Muscle layer of duodenum (tissue), 2 donors: ENCODE measurements around the gene NKX2-8.
"Not testable (repeated sequence)": the region's sequence is repeated elsewhere in the genome, so short reads cannot be mapped to it uniquely, and the experiment has no call there.

Source experiments
- H3K27ac ChIP-seq: one replicate; pipeline ENCODE4 v1.7.0; 2013; ENCODE audit warnings: mild to moderate bottlenecking, low read length
- H3K27me3 ChIP-seq: one replicate; pipeline ENCODE4 v1.7.0; 2013; ENCODE audit warnings: low read depth, mild to moderate bottlenecking, control low read depth, low read length
- H3K36me3 ChIP-seq, 2 donors: one replicate each; pipeline ENCODE4 v1.7.0; 2013; ENCODE audit warnings: low read length in 2 of 2, control low read depth in 1 of 2, mild to moderate bottlenecking in 1 of 2; ENCODE audit not compliant: insufficient read depth in 2 of 2, control insufficient read depth in 1 of 2
- H3K4me1 ChIP-seq, 2 donors: one replicate each; pipeline ENCODE4 v1.7.0; 2013; ENCODE audit warnings: low read length in 2 of 2, mild to moderate bottlenecking in 2 of 2, control low read depth in 1 of 2, moderate library complexity in 1 of 2; ENCODE audit not compliant: insufficient read depth in 2 of 2, control insufficient read depth in 1 of 2
- H3K4me3 ChIP-seq, 2 donors: one replicate each; pipeline ENCODE4 v1.7.0; 2013; ENCODE audit warnings: low read length in 2 of 2, low read depth in 1 of 2, mild to moderate bottlenecking in 1 of 2
- H3K9me3 ChIP-seq, 2 donors: one replicate each; pipeline ENCODE4 v1.7.0; 2013; ENCODE audit warnings: low read length in 2 of 2, control low read depth in 1 of 2, mild to moderate bottlenecking in 1 of 2; ENCODE audit not compliant: control insufficient read depth in 1 of 2
- donor health status: healthy.

Gene NKX2-8

GRCh38 chr14:36579573-36580140 lies 2.8 kb downstream of the NKX2-8 start:
- Histone ChIP-seq H3K9me3 (no peaks in the 10 kb centered on the region), H3K36me3 (no peaks in the 10 kb centered on the region), H3K4me3 (no peak overlapping the region), H3K4me1 (peaks cover 0 to 35% of the 10 kb centered on the region in 2 donors), H3K27me3 (peaks cover 51% of the 10 kb centered on the region), H3K27ac (no peak overlapping the region)

- no peak overlapping the region for H3K27ac ChIP-seq
- peaks cover 51% of the 10 kb centered on the region for H3K27me3 ChIP-seq
- no peaks in the 10 kb centered on the region for H3K36me3 ChIP-seq
- peaks cover 0 to 35% of the 10 kb centered on the region in 2 donors for H3K4me1 ChIP-seq
- H3K4me3 ChIP-seq, result no peak overlapping the region
- H3K9me3 ChIP-seq, result no peaks in the 10 kb centered on the region
Observed at GRCh38 chr14:36579001-36579555, 3.3 kb downstream of the NKX2-8 start.

GRCh38 chr14:36570065-36570464 lies 12.3 kb downstream of the NKX2-8 start:
- Histone ChIP-seq H3K4me3 (no peak overlapping the region), H3K36me3 (no peaks in the 10 kb centered on the region), H3K27ac (no peak overlapping the region), H3K27me3 (no peaks in the 10 kb centered on the region), H3K4me1 (no peaks in the 10 kb centered on the region), H3K9me3 (no peaks in the 10 kb centered on the region)

GRCh38 chr14:36556811-36557433 lies 25.5 kb downstream of the NKX2-8 start:
- Histone ChIP-seq H3K4me3 (no peak overlapping the region), H3K36me3 (no peaks in the 10 kb centered on the region), H3K9me3 (no peaks in the 10 kb centered on the region), H3K27me3 (no peaks in the 10 kb centered on the region), H3K4me1 (no peaks in the 10 kb centered on the region), H3K27ac (no peak overlapping the region)

GRCh38 chr14:36555998-36556743 lies 26.2 kb downstream of the NKX2-8 start:
- H3K9me3 ChIP-seq, result no peaks in the 10 kb centered on the region
- no peaks in the 10 kb centered on the region for H3K27me3 ChIP-seq

GRCh38 chr14:36553656-36554260 lies 28.7 kb downstream of the NKX2-8 start:
- Histone ChIP-seq H3K36me3 (no peaks in the 10 kb centered on the region), H3K27ac (no peak overlapping the region), H3K4me1 (no peaks in the 10 kb centered on the region), H3K27me3 (no peaks in the 10 kb centered on the region), H3K9me3 (no peaks in the 10 kb centered on the region), H3K4me3 (no peak overlapping the region)

More at GRCh38 chr14:36555998-36556743, 26.2 kb downstream of the NKX2-8 start:
- H3K27ac ChIP-seq, result no peak overlapping the region
- H3K4me1 ChIP-seq, result no peaks in the 10 kb centered on the region
- H3K4me3 ChIP-seq, result no peak overlapping the region
- H3K36me3 ChIP-seq, result no peaks in the 10 kb centered on the region

GRCh38 chr14:36550899-36551298 lies 31.5 kb downstream of the NKX2-8 start:
- Histone ChIP-seq H3K36me3 (no peaks in the 10 kb centered on the region), H3K9me3 (no peaks in the 10 kb centered on the region), H3K4me3 (no peak overlapping the region), H3K27me3 (no peaks in the 10 kb centered on the region), H3K27ac (no peak overlapping the region), H3K4me1 (no peaks in the 10 kb centered on the region)

- not testable (repeated sequence) for H3K4me1 ChIP-seq, H3K27me3 ChIP-seq, H3K36me3 ChIP-seq, H3K9me3 ChIP-seq, H3K27ac ChIP-seq, H3K4me3 ChIP-seq
Observed at GRCh38 chr14:36544280-36544679, 38.1 kb downstream of the NKX2-8 start.

- Histone ChIP-seq H3K4me1 (no peaks in the 10 kb centered on the region), H3K27me3 (no peaks in the 10 kb centered on the region), H3K4me3 (no peak overlapping the region), H3K36me3 (no peaks in the 10 kb centered on the region), H3K9me3 (peaks cover 0 to 18% of the 10 kb centered on the region in 2 donors), H3K27ac (no peak overlapping the region)
Observed at GRCh38 chr14:36538051-36538450, 44.4 kb downstream of the NKX2-8 start.
